Spleen (tissue), 7 donors: ENCODE data around the gene OTOL1.

ENCODE experiments used
- CTCF ChIP-seq, 11 experiments: fragments of 200-600 bp in 7 of 11; fragments of 450-650 bp in 4 of 11; sonication (generic) in 4 of 11; IDR thresholded peaks in 8 of 11; conservative IDR thresholded peaks in 3 of 11; 1 replicate in 7 of 11; 2 replicates in 4 of 11; pipeline versions ENCODE4 v1.4.0 to v1.8.0; 2016 to 2021; ENCODE audit warnings: antibody characterized with exemption in 11 of 11, inconsistent platforms in 4 of 11, mild to moderate bottlenecking in 1 of 11
- POLR2A ChIP-seq, 3 donors: fragments of 450-650 bp; IDR thresholded peaks; one replicate each; pipeline ENCODE4 v1.5.1; 2017; ENCODE audit warnings: antibody characterized with exemption in 3 of 3, mild to moderate bottlenecking in 1 of 3
- donor health status: DM: no; HTN: no; CAD: no; lungs with moderate emphysema.
- donor health status: DM: no; HTN: no; CAD: no.
- donor health status: DM: no; HTN: no; CAD: no.

- TF ChIP-seq CTCF (IDR thresholded peaks at IDR 0.05 in 8 of 11, conservative IDR thresholded peaks at IDR 0.05 in 3 of 11) = no peak
- TF ChIP-seq POLR2A (IDR thresholded peaks at IDR 0.05) = no peak
These were observed 1.8 kb downstream of the OTOL1 start for GRCh38 chr3:161498259-161498921.
